SIG-M5 treated with dmso at 0.1 percent for 504 hours (cell line): ENCODE results near the gene HAPSTR1.
"Not testable (repeated sequence)": the region's sequence is repeated elsewhere in the genome, so short reads cannot be mapped to it uniquely, and the experiment has no call there.

Experiments used
- DNase-seq: peaks from one replicate; lab custom pipeline; 2025; ENCODE audit not compliant: unreplicated experiment; lab: John Stamatoyannopoulos, UW

HAPSTR1 gene

DNA sequence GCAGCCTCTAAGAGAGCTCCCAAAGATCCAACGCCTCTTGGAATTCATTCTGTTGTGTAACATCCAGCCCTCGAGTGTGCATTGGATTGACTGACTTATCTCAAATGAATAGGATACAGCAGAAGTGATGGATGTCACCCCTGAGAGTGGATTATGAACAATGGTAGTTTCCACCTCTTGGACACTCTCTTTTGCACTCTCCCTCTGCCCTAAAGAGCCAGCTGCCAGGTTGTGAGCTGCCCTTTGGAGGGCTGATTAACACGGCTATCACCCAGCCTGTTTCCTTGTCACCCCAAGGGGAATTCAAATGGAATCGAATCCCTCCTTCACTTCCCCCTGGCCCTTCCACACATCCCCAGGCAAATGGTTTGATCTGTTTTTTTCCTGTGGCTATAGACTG is 21.2 kb upstream of the HAPSTR1 start:
- no peak for DNase-seq

DNA sequence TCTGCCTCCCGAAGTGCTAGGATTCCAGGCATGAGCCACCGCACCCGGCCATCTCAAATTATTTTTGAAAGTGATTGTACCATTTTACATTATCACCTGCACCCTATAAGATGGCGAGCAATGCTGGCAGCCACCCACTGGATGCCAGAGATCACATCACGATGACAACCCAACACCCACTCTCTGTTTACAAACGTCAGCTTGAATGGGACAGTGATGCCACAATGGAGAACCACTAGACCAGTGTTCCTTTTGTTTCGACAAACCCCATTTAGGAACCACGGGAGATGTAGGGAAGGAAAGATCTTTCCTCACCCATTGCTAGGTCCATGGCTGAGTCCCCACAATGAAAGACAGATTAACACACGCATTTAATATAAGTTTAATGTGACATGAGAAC is 20.1 kb upstream of the HAPSTR1 start:
- no peak for DNase-seq

DNA sequence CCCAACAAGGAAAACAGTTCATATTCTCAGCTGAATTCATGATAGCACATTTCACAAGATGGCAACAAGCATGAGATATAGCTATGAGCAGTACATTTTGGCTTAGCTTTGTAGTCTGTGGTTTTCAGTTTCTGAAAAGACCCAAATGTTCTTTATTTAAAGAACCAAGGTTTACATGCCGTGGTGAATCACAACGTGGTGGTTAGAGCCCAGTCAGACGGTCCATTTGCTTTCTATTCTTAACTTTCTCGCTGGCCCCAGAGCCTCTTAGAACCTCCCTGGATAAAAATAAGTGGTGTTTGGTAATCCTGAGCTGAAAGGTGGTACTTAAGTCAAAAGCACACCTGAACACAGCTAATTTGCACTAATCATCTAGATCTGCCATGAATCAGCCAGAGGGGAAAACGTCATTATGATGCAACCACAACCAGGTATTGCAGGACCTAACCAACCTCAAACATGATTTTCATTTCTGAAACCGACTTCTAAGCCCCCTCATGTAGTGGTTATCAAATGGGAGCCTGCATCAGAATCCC is 18.6 kb upstream of the HAPSTR1 start:
- DNase-seq = no peak

DNA sequence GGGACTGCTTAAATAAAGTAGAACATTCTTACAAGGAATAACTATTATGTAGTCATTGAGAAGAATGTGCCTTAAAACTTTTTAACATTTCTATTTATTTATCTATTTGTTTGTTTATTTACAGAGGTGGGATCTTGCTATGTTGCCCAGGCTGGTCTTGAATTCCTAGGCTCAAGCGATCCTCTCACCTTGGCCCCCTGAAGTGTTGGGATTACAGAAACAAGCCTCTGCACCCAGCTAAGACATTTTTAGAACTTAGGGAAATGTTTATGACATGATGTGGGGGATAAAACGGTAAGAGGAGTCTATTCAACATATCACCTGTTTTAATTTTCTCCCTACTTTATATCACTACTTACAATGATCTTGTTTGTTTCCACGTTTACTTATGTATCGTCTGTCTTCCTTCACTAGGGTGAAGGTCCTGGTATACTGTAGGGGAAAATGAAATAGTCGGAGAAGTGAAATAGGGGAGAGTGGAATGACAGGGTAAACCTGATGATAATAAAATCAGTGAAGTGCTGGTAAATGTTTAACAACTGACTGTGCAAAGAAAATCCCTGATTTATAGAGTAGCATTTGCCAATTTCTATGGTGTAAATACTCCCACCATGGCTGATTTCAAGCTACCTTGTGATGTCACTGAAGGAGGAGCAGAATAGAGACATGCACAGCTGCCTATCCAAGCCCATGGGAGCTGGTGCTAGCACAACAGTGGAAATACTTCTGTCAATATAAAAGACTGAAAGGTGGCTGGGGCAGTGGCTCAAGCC is 16.0 kb upstream of the HAPSTR1 start:
- DNase-seq = no peak

DNA sequence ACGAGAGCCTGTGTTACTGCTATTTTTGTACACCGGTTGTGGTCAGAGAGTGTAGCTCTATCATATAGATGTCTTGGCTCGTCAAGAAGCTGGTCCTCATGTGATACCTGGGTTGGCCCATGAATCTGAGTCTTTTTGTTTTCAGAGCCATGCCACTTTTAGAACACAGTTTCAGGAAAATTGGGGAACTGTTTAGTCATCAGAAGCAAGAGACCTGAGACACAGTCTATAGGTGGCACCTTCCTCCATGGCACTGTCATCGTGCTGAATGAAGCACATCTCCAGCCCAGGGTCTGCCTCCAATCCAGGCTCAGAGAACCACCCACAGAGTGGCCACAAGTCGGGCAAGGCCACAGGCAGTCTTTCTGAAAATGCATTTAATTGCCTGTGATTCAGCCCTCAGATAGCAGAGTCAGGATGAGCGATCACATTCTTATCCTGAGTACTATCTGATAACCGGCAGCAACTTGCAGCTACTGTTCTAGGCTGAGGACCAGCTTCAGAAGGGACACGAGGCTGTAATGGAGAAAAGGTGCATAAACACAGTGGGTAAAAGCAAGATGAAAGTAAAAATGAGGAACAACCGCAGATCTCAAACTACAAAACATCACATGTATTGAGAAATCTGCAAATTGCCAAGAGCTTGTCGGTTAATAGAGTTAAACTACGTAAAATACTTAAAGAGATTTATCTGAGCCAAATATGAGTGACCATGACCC is 14.2 kb upstream of the HAPSTR1 start:
- peak; percentile 70 for DNase-seq

- peak; percentile 98 for DNase-seq
Measured at GRCh38 chr16:9078467-9079429, 12.7 kb upstream of the HAPSTR1 start.

GRCh38 chr16:9079430-9079812 is 12.0 kb upstream of the HAPSTR1 start:
- DNase-seq = no peak

- DNase-seq = no peak
Measured at GRCh38 chr16:9081158-9081557, 10.3 kb upstream of the HAPSTR1 start.

GRCh38 chr16:9081843-9082242 is 9.6 kb upstream of the HAPSTR1 start:
- no peak for DNase-seq

DNA sequence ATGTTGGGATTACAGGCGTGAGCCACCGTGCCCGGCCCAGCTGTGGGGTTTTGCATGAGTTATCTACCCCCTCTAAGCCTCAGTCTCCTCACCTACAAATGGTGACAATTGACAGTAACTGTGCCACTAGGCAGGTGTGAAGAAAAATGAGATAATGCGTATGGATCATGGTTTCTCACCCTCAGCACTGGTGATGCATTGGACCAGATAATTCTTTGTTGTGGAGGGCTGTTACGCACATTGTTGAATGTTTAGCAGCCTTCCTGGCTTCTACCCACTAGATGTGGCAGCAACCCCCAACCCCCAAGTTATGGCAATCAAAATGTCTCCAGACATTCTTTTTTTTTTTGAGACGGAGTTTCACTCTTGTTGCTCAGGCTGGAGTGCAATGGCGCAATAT is 9.0 kb upstream of the HAPSTR1 start:
- no peak for DNase-seq

DNA sequence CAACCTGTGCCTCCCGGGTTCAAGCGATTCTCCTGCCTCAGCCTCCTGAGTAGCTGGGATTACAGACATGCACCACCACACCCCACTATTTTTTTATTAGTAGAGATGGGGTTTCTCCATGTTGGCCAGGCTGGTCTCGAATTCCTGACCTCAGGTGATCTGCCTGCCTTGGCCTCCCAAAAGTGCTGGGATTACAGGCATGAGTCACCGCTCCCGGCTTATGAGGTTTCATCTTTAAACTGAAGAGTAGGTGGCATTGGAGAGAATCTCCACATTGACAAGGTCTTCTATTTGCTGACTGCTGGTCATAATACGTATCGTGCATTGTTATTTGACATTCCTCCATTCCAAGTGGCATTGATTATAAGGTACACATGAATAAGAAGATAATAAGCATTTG is 3.7 kb upstream of the HAPSTR1 start:
- not testable (repeated sequence) for DNase-seq

DNA sequence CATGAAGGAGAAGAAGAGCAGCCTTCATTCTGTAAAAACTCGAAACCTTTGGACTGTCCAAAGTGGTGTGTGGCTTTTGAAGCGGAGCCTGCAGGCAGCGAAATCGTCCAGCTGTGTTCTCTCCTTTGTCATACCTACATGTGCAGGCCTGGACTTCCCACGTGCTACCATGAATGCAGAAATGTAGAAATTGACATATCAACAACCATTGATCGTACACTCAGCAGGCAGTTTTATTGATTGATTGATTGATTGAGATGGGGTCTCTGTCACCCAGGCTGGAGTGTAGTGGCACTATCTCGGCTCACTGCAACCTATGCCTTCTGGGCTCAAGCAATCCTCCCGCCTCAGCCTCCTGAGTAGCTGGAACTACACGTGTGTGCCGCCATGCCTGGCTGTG is 2.6 kb upstream of the HAPSTR1 start:
- no peak for DNase-seq

DNA sequence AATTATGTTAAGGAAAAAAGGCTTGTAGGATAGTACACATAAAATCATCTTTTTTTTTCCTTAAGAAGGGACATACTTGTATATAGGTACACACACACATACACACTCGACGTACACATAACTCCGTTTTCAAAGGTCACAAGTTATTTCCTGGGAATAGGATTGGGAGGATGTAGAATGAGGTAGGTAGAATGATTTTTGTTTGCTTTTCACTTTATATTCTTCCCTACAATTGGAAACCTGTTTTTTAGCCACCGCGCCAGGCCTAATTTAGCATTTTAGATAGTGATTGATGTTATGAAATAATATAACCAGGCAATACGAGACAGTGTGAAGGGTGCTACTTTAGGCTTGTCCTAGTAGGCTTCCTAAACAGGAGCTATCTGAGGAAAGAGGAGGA is 1.8 kb upstream of the HAPSTR1 start:
- DNase-seq = no peak

- DNase-seq = no peak
Measured at GRCh38 chr16:9090101-9090959, 1.1 kb upstream of the HAPSTR1 start.

DNA sequence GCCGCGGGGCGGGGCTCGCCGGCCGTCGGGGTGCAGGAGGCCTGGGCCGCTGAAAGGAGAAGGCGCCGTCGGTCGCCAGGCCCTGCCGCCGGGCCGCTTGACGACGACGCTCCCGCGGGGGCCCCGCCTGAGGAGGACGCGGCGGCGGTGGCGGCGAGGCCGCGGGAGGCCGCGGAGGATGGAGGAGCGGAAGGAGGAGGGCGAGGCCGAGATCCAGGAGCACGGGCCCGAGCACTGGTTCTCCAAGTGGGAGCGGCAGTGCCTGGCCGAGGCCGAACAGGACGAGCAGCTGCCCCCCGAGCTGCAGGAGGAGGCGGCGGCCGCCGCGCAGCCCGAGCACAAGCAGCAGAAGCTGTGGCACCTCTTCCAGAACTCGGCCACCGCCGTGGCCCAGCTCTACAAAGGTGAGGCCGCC is 430 bp downstream of the HAPSTR1 start:
- no peak for DNase-seq

DNA sequence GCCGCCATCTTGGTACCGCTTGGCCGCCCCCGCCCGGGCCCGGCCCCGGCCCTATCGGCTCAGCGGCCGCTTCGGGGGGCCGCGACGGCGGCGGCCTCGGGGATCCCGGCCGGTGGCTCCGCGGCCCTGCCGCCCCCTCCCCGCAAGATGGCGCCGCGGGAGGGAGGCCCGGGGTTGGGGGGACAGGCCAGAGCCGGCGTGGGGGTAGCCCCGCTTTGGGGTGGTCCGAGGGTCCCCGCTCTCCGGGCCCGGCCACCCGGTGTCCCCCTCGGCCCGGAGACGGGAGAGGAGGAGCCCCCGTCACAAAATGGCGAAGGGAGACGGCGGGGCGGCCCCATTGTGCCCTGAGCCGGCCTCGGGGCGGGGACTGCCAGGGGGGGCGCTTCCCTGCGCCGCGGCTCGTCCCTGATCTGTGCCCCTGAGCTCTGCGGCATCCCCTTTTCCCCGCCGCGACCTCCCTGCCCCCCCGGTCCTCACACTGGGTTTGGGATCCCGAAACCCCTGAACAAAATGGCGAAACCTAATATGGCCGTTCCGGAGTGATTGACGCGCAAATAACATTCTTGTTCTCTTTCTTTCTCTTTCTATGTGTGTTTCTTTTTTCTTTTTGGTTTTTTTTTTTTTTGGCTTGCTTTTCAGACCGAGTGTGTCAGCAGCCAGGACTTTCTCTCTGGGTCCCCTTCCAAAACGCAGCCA is 986 bp downstream of the HAPSTR1 start:
- peak; percentile 14 for DNase-seq

DNA sequence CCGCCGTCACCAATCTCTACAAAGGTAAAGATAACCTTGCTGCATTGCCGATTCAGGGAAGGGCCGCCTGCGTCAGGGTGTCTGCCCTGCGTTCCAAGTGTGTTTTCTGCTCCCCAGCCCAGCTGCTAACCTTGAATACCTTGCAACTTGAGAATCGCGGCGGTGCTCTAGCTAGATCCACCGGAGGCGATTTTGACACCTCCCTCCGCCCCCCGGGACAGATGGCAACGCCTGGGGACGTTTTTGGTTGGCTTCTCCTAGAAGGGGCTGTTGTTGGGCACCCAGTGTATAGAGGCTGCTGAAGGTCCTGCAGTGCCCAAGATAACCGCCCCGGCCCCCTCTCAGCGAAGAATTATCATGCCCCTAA is 1.5 kb downstream of the HAPSTR1 start:
- DNase-seq = peak; percentile 25

DNA sequence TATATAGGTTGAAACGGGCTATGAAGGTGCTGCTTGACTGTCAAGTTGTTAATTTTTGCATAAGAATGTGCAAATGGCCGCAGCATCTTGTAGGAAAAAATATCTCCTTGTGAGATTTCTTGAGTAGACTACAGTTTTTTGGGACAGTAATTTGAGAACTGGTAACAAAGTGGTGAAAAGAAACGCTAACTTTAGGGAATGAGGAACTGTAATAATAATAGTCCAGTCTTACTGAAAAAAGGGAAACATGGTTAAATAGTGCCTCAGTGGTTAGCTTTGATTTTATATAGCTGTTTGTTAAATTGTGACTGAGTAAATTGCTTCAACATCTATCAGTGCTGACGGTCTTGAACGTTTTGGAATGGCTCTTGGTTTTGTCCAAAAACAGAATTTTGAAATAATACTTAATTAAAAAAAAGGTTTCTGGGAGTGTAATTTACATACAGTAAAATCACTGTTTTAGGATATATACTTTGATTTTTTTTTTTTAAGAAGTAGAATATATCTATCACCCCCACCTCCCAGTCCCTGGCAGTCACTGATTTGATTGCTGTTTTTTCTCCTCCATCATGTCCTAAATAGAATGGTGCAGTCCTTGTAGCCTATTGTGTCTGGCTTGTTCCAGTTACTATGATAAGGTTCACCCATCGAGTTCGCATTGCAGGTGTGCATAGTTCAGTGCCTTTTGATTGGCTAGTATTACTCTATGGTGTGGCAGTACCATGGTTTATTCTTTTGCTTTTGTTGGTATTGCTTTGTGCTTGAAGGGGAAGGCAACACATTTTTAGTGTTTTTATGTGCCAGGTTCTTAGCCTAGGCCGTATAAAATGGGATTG is 2.8 kb downstream of the HAPSTR1 start:
- no peak for DNase-seq

DNA sequence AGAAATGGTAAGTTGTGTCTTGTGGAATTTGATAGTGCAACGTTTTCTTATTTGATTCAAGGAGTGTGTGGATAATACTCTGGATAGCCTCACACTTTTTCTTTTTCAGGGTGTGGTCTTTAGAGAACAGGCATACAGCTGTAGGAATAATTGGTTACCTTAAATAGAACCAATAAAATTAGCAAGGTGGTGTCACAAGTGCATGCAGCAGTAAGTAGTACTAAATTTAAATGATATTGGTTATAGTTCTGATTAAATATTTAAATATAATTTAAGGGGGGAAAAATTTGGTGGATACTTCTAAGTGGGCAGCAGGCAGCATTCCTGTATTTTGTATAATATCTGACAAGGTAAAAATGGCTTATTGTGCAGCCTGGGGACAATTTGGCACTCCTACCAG is 3.7 kb downstream of the HAPSTR1 start:
- DNase-seq = no peak
